Loucy (cell line): ENCODE results near the gene AGAP1.

ENCODE experiments used
- H2AFZ ChIP-seq: fragments of 200-600 bp; sonication (generic); 2 replicates; pipeline ENCODE4 v1.6.0; 2016; ENCODE audit warnings: antibody characterized with exemption, mild to moderate bottlenecking, low read length, moderate library complexity
- H3F3A ChIP-seq: fragments of 200-600 bp; 2 replicates; pipeline ENCODE4 v1.6.0; 2016; ENCODE audit warnings: antibody characterized with exemption, low read depth, mild to moderate bottlenecking
- H3K27me3 ChIP-seq: fragments of 200-600 bp; sonication (generic); 2 replicates; pipeline ENCODE4 v1.6.1; 2014; ENCODE audit warnings: low read length, mild to moderate bottlenecking; ENCODE audit not compliant: insufficient read depth, poor library complexity, severe bottlenecking
- H3K36me3 ChIP-seq: fragments of 200-600 bp; sonication (generic); 2 replicates; pipeline ENCODE4 v1.6.1; 2016; ENCODE audit warnings: low read length; ENCODE audit not compliant: insufficient read depth
- H3K4me1 ChIP-seq: fragments of 200-600 bp; sonication (generic); 2 replicates; pipeline ENCODE4 v1.5.1; 2014; ENCODE audit warnings: low read length, mild to moderate bottlenecking; ENCODE audit not compliant: insufficient read depth, poor library complexity, severe bottlenecking
- H3K4me2 ChIP-seq: fragments of 200-600 bp; sonication (generic); 2 replicates; pipeline ENCODE4 v1.6.0; 2014; ENCODE audit warnings: antibody characterized with exemption, low read length, low read depth, mild to moderate bottlenecking; ENCODE audit not compliant: poor library complexity, severe bottlenecking
- H3K4me3 ChIP-seq: fragments of 200-600 bp; sonication (generic); 2 replicates; pipeline ENCODE4 v1.5.1; 2014; ENCODE audit warnings: low read length, mild to moderate bottlenecking, mixed read lengths; ENCODE audit not compliant: poor library complexity, severe bottlenecking
- H3K79me2 ChIP-seq: fragments of 200-600 bp; sonication (generic); 2 replicates; pipeline ENCODE4 v1.6.1; 2014; ENCODE audit warnings: low read length; ENCODE audit not compliant: insufficient read depth
- H3K9ac ChIP-seq: fragments of 200-600 bp; sonication (generic); 2 replicates; pipeline ENCODE4 v1.6.0; 2014; ENCODE audit warnings: mild to moderate bottlenecking, low read depth, low read length, moderate library complexity; ENCODE audit not compliant: poor library complexity, severe bottlenecking
- H3K9me2 ChIP-seq: fragments of 200-600 bp; sonication (generic); replicated peaks from 2 replicates; pipeline ENCODE4 v1.6.1; 2016; ENCODE audit warnings: low read depth, low read length, mixed read lengths
- H3K9me3 ChIP-seq: fragments of 200-600 bp; sonication (generic); 2 replicates; pipeline ENCODE4 v1.6.1; 2014; ENCODE audit warnings: mild to moderate bottlenecking, antibody characterized with exemption, low read length, low read depth; ENCODE audit not compliant: insufficient read depth
- H4K20me1 ChIP-seq: fragments of 200-600 bp; sonication (generic); 2 replicates; pipeline ENCODE4 v1.6.0; 2014; ENCODE audit warnings: antibody characterized with exemption, low read length, mild to moderate bottlenecking; ENCODE audit not compliant: insufficient read depth, poor library complexity, severe bottlenecking
- CTCF ChIP-seq: fragments of 200-600 bp; sonication (generic); conservative IDR thresholded peaks from 2 replicates; pipeline ENCODE4 v1.5.1; 2014; ENCODE audit warnings: mild to moderate bottlenecking, antibody characterized with exemption, low read length
- EZH2phosphoT487 ChIP-seq: fragments of 200-600 bp; IDR thresholded peaks from 2 replicates; pipeline ENCODE4 v1.6.1; 2018; ENCODE audit warnings: antibody characterized with exemption, mild to moderate bottlenecking, moderate library complexity, borderline replicate concordance

Gene AGAP1

DNA sequence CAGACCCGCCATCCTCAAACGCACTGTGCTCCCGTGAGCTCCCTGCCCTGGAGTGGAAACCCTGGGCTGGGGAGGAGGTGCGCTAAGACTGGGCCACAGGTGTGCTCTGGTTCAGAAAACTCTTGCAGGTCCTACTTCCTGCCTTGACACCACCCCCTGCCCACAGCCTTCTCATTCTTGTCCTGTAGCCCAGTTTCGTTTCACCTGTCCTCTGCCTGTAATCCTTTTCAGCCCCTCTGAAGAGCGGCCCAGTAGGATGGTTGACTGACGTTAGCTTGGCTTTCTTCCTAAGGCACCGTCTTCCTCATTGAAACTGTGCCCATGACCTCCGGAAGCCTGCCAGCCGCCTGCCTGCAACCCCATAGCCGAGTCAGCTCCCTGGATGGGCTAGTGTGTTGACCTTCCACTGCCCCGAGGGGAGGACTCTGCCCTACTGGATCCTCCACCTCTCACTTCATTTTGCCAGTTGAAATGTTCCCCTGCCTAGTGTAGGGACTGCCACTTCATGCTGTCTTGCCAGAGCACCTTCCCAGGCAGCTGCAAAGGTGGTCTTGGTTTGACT, 116.9 kb downstream of the AGAP1 start:
- H2AFZ ChIP-seq, result no peak overlapping the region

GRCh38 chr2:235611349-235611748, 117.5 kb downstream of the AGAP1 start:
- H3F3A ChIP-seq, result no peaks in the 10 kb centered on the region
- H4K20me1 ChIP-seq, result no peaks in the 10 kb centered on the region
- H3K9me2 ChIP-seq, result no peaks in the 10 kb centered on the region
- H3K36me3 ChIP-seq, result no peaks in the 10 kb centered on the region
- no peak overlapping the region for H3K4me2 ChIP-seq
- H3K4me3 ChIP-seq, result no peak overlapping the region
- no peaks in the 10 kb centered on the region for H3K4me1 ChIP-seq
- H3K9me3 ChIP-seq, result no peaks in the 10 kb centered on the region
- no peak overlapping the region for H2AFZ ChIP-seq
- H3K9ac ChIP-seq, result no peak overlapping the region
- TF ChIP-seq EZH2phosphoT487, result no peak
- TF ChIP-seq CTCF, result no peak
- no peaks in the 10 kb centered on the region for H3K79me2 ChIP-seq
- H3K27me3 ChIP-seq, result no peaks in the 10 kb centered on the region

More for the DNA sequence above, 116.9 kb downstream of the AGAP1 start:
- Histone ChIP-seq H3K4me2 (no peak overlapping the region), H4K20me1 (no peaks in the 10 kb centered on the region), H3K4me3 (no peak overlapping the region), H3K27me3 (no peaks in the 10 kb centered on the region), H3K4me1 (no peaks in the 10 kb centered on the region), H3K9me3 (no peaks in the 10 kb centered on the region), H3K79me2 (no peaks in the 10 kb centered on the region), H3K36me3 (no peaks in the 10 kb centered on the region), H3K9me2 (no peaks in the 10 kb centered on the region), H3F3A (no peaks in the 10 kb centered on the region), H3K9ac (no peak overlapping the region)
- no peak for TF ChIP-seq CTCF
- TF ChIP-seq EZH2phosphoT487, result no peak

- H3K9me2 ChIP-seq, result no peaks in the 10 kb centered on the region
- H3K36me3 ChIP-seq, result no peaks in the 10 kb centered on the region
- no peaks in the 10 kb centered on the region for H3K79me2 ChIP-seq
- H4K20me1 ChIP-seq, result no peaks in the 10 kb centered on the region
- no peaks in the 10 kb centered on the region for H3F3A ChIP-seq
- H3K4me3 ChIP-seq, result no peak overlapping the region
- no peak for TF ChIP-seq CTCF
- no peak for TF ChIP-seq EZH2phosphoT487
- no peaks in the 10 kb centered on the region for H3K9me3 ChIP-seq
- no peak overlapping the region for H3K9ac ChIP-seq
- no peaks in the 10 kb centered on the region for H3K4me1 ChIP-seq
- H2AFZ ChIP-seq, result no peak overlapping the region
- H3K4me2 ChIP-seq, result no peak overlapping the region
- no peaks in the 10 kb centered on the region for H3K27me3 ChIP-seq
These were observed 117.9 kb downstream of the AGAP1 start for GRCh38 chr2:235611756-235612155.
